HS-27A (cell line): ENCODE results near the gene ARL15.
"Not testable (repeated sequence)": the region's sequence is repeated elsewhere in the genome, so short reads cannot be mapped to it uniquely, and the experiment has no call there.

Experiments used
- DNase-seq: peaks from one replicate; pipeline ENCODE4 v3.0.0-alpha.2; 2012; ENCODE audit warnings: low read depth, missing footprints

ARL15 gene

DNA sequence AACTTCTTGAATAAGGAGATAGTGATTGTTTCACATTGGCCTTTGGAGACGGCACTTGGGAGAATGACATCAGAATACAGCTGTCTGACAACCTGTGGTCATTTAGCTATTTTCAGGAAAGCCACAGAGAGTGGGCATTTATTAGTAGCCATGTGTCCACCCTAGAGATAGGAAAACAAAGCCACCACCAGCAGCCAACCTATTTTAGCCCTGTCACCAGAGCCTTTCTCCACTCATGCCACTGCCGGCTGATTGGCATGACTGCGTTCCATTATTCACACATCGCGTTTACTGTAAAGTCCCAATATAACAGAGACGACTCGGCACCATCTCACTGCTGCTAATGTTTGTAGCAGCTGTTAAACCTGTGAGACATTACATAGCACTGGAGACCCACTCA, 419.9 kb downstream of the ARL15 start:
- DNase-seq, result no peak

DNA sequence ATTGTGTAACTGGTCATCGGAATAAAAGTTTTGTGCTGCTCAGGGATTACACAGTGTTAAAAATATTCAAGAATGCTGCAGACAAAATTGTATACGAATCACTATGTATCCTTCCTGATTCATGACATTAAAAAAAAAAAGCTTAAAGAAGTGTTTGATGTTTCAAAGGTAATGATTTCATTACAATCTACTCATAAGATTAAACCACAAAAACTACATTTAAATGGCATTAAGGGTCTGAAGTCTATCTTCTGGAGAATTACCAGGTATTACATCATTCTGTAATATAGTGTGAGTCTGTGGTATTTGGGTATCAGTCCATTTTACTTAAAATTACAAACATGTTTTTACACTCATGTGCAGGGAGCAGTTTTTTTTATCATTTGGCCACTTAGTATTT, 425.5 kb downstream of the ARL15 start:
- no peak for DNase-seq

DNA sequence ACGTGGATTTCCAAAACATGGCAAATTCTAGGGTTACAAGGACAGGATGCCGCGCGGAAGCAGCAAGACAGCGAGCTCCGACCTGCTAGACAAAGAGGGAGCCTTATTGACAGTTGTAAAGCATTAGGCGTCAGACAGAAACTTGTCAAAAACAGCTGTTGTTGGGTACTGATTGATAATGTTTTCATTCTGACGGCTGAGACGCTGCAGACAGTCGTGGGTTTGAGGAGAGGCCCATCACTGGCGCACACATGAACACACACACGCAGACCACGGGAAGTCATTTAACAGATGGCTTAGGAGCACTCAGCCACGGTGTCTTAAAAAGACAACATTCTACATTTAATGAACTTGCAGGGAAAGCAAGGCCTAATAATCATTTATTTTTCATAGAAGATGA, 426.0 kb downstream of the ARL15 start:
- no peak for DNase-seq

DNA sequence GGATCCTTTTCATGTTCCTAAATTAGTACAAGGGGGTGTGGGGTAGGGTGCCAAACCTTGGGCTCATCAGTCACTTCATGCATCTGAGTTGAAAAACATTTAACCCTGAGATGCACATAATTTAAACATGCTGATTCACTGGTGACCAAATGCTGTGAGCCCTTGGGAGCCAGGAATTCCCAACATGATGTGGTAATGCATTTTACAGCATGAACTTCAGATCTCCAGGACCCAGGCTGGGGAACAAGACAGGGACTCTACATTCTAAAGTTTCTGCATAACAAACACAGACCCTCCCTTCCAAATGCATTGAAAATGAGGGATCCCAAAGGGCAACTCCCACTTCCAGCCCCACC, 427.7 kb downstream of the ARL15 start:
- DNase-seq, result no peak

DNA sequence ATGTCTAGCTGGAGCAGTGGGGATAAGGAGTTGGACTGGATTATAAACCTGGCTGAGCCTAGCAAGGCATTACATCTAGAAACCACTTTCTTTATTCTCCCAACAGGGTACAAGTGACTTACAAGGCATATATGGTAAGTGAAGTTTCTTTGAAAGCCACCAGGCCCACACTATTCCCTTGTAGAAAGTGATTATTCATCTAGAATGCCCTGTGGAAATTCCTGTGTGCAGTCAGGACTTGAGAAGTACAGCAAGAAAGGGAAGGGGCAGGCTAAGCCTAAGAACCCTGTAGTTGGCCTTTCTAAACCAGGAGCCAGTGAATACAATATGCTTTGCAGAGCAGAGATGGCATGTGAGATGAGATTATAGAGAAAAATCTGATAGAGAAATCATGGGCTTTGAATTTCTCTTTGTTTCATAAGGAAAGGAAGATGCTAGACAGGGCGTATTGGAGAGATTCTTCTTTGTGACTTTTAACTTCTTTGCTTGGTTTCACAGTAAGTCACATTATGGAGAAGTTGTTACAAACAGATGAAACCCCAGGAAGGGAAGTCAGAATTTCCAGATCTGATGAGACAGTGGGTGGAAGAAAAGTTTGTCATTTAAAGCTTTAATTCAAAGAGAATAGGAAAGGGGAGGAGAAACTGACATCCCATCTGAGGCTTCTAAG, 428.2 kb downstream of the ARL15 start:
- DNase-seq, result no peak

DNA sequence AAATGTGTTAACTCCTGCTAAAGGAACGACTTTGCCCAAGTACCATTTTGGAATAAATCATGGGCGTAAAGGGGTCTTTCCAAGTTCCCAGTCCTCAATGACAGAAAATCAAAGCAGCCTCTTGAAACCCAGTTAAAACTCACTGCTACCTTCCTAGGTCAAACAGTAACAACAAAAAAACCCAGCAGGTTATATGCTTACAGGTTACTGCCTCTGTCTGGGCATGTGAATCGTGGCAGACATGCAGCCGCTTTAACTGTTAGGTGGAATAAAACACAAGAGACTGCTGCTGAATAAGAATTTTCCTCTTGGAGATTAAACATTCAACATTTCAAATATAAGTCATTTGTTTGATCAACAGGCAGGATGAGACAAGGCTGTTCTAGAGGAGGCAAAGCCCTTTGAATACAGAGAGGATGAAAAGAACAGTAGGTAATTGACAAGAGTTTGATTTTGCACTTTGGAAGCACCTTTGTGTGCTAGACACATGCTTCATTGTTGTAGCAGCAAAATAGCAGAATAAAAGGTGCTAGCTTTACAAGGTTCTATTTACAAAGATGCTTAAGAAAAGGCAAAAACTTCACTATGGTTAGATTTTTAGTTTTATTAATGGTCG, 430.6 kb downstream of the ARL15 start:
- DNase-seq, result no peak

DNA sequence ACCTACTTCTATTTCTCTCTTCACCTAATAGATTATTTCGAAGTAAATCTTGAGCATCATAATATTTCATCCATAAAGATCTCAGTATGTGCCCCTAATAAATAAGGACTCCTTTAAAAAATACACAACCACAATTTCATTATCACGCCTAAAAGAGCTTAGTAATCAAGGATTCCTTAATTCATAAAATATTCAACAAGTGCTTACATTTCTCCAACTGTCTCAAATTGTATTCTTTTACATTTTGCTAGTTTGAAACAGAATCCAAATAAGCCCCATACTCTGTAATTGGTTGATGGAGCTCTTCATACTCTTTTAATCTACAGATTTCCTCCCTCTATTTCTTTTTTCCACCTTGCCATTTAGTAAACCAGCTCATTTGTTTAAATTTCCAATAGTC, 432.4 kb downstream of the ARL15 start:
- no peak for DNase-seq

DNA sequence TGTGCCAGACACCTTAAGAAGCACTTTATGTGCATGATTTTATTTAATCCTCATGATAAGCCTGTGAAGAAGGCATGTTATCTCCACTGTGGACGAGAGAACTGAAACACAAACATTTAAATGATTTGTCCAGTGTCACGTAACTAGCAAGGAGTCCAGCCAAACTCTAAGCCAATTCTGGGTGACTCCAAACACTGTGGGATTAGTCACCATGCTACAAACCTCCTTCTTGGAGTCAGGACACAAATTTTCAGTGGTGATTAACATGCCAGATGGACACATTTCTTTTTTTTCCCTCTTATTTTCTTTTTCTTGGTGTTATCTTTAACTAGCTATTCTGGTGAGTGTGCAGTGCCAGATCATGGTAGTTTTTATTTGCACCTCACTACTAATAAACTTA, 433.1 kb downstream of the ARL15 start:
- peak; percentile 14 for DNase-seq

DNA sequence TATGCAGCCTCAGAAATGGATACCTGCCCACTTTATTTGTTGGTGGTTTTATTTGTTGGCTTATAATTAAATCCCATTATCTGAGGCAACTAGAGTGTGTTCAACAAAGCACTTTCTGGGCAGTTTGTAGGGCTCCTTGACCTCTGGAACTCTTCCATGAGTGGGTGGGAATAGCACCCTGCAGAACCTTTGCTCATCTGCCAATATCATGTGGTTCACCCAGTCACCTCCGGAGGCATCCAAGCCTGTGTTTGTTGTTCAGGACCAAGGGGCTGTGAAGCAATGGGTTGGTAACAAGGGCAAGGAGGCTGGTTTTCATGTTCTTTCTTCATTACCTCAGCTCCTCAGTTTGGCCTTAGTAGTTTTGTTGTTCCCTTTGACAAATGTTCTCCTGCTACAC, 436.0 kb downstream of the ARL15 start:
- no peak for DNase-seq

DNA sequence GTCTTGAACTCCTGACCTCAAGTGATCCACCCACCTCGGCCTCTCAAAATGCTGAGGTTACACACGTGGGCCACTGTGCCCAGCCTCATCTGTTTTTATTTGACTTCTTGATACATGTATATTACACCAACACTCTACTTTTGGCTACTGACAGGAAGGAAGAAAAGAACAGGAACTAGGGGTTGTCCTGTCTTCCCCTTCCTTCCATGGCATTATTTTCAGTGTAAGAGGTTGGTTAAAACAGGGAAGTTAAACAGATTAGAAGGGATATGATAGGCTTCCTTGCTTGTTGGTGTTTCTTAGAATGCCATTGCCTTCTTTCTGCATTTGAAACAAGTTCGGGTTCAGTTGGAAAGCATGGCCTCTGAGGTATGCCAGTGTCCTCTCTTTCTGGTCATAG, 437.1 kb downstream of the ARL15 start:
- DNase-seq, result no peak

DNA sequence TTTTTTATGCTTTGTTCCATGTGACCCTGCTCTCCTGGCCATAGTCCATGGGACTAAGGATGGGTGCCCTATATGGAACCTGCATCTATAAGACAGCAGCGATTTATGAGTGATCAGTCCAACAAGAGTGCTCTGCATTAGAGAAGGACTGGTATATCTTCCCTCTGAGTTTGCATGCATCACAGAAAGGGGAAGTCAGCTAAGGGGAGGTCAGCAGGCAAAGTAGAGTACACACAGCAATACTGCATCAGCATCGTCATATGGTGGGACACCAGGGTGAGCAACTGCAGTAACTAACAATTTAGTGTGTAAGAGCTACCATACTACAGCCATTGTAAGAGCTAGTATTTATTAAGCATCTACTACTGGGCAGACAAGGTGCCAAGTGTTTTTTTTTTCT, 438.6 kb downstream of the ARL15 start:
- DNase-seq, result no peak

DNA sequence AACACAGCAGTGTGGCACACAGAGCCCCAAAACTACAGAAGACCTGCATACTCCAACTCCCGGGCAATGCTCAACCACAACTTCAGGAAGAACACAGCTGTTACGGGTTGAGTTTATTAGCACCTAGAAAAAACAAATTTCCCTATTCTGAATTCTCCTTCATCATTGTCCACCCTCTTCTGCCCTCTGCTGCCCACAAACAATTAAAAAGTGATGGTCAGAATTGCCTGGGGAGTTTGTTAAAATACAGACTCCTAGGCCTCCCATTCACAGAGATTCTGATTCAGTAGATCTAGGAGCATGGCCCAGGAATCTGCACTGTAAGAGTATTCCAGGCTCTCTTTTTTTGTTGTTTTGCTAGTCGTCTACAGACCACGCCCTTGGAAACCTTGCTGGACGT, 439.3 kb downstream of the ARL15 start:
- no peak for DNase-seq

DNA sequence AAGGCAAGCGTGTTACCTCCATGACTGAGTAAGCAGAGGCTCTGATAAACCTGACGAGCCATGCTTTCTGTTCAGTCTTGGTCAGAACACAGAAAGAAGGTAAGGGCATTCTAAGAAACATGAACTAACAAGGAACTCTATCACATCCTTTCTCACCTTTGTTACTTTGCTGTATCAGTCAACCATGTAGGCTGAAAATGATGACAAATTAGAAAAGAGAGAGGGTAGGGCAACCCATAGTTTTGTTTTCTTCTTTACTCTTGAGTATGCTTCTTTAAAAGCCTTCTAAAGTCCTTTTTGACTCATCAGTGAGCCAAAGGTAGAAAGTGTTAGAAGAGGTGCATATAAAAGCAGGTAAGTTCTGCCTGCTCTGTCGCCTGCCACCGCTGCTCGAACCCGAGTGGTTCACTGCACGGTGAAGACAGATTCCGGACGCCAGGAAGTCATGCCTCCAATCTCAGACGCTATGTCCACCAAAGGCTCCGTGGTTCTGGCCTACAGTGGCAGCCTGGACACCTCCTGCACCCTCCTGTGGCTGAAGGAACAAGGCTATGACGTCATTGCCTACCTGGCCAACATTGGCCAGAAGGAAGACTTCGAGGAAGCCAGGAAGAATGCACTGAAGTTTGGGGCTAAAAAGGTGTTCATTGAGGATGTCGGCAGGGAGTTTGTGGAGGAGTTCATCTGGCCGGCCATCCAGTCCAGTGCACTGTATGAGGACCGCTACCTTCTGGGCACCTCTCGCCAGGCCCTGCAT, 451.5 kb downstream of the ARL15 start:
- DNase-seq, result no peak

DNA sequence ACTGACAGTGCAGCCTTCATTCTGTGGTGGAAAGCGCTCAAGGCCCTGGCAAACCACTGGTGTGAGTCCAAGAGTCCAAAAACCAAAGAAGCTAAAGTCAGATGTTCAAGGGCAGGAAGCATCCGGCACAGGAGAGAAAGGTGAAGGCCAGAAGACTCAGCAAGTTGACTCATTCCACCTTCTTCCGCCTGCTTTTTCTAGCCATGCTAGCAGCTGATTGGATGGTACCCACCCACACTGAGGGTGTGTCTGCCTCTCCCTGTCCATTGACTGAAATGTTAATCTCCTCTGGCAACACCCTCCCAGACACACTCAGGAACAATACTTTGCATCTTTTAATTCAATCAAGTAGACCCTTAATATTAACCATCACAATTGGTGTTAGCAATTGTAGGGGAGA, 453.9 kb downstream of the ARL15 start:
- no peak for DNase-seq

DNA sequence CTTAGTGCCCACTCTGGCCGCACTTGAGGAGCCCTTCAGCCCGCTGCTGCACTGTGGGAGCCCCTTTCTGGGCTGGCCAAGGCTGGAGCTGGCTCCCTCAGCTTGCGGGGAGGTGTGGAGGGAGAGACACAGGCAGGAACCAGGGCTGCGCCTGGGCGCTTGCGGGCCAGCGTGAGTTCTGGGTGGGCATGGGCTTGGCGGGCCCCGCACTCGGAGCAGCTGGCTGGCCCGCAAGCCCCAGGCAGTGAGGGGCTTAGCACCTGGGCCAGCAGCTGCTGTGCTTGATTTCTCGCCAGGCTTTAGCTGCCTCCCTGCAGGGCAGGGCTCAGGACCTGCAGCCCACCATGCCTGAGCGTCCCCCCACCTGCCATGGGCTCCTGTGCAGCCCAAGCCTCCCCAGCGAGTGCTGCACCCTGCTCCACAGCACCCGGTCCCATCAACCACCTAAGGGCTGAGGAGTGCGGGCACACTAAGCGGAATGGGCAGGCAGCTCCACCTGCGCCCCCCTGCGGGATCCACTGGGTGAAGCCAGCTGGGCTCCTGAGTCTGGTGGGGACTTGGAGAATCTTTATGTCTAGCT, 473.4 kb downstream of the ARL15 start:
- not testable (repeated sequence) for DNase-seq

DNA sequence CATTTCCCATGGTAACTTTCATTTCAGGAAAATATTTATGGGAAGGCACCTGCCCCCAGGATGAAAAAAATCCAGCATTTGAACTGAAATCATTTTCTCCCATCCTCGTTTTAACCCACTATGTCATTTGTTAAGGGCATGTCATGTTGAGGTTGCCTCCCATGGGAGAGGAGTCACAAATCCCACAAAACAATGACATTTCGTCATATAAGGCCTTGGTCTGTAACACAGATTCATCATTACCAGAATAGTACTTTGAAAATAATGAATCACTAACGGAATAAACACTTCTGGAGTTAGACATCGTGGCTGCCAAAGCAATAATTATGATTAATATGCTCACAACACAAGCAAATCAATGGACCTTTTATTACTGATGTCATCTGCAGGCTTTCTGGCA, 475.9 kb downstream of the ARL15 start:
- DNase-seq, result no peak
